HG02759 (cell line): Measurements from ENCODE around the gene KLHL29.

Experiments used
- ATAC-seq: cut with Tn5 transposase; IDR thresholded peaks from one replicate; pipeline ENCODE4 v1.9.1; 2021; ENCODE audit warnings: mild to moderate bottlenecking, moderate library complexity; ENCODE audit not compliant: unreplicated experiment

The KLHL29 gene

GRCh38 chr2:23563673-23564614 lies 179.0 kb downstream of the KLHL29 start:
- no peak for ATAC-seq

GRCh38 chr2:23564615-23564960 lies 179.6 kb downstream of the KLHL29 start:
- ATAC-seq: no peak

DNA sequence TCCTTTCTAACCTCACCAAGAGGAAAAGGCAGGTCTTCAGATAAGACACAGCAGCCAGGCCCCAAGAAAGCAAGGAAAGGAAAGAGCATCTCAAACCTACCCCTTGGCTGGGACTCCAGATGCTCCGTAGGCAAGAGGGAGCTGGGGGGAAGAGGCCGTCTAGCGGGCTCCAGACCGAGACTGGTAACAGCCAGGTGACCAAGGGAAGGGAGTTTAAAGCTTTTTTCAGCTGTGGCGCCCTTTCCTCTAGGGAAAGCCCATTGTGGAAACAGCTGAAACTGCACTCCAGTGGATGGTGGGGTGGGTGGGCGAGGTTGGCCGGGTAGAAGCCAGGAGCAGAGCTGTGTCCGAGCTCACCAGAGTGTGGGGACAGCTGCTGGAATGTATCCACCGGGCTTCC lies 180.4 kb downstream of the KLHL29 start:
- ATAC-seq: no peak

GRCh38 chr2:23565814-23566213 lies 180.8 kb downstream of the KLHL29 start:
- ATAC-seq: no peak

DNA sequence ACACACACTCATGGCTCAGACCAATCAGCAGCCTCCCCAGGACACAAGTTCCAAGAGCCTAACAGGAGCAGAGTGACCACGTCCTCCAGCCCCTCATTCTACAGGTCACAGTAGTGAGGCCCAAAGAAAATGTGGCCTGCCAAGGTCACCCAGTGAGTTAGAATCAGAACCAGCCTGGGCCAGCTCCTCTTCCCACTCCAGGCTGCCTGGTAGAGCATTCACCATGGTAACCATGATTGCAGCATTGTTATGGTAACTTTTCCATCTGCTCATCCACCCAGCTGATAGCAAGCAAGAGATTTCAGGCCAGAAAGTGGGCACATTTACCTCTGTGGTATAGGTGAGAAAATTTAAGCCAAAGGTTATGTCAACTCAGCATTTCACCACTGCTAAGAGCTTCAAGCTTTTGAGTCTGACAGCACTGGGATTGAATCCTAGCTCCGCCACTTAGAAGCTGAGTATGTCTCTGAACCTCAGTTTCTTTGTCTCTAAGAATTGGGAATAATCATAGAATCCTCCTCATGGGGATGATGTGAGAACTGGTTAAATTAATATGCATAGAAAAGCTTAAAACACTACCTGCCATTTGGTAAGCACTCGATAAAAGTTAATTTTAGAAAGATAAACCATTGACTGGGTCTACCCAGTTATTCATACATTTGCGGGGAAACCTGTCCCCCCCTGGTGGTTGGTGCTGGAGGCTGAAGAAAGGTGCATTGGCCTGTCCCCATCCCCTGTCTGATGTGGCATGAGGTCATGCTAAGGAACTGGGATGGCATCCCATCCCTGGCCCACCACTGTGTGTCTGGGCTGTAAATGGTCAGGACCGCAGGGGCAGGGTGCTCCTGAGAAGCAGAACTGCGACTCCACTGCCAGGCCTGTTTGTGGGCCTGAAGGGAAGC lies 181.5 kb downstream of the KLHL29 start:
- no peak for ATAC-seq

DNA sequence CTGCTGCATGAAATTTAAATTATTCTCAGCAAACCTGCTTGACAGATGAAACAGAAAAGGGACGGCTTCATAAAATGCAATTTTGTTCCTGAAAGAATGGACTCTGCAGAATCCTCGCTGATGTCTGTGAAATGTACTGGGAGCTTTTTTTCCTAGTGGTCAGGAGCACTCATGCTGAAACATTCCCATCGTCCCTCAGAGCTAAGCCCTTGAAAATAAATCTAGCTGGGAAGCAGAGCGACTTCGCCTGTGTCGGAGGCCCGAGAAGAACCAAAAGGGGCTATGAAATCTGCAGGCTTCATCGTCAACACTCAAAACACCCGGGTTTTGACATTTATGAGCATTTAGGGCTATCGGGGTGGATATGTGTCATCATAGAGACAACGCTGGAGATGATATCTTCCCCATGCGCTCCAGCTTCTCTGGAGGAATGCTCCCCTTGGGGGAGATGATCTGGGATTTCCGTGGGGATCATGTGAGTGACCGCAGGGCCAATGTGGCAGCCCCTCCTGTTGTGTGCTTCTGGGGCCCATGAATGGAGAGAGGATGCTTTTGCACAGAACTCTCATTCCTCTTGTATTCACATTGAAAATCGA lies 182.3 kb downstream of the KLHL29 start:
- no peak for ATAC-seq

GRCh38 chr2:23568211-23568610 lies 183.2 kb downstream of the KLHL29 start:
- no peak for ATAC-seq

- no peak for ATAC-seq
These were observed 183.7 kb downstream of the KLHL29 start for GRCh38 chr2:23568626-23569190.

- ATAC-seq: no peak
These were observed 184.9 kb downstream of the KLHL29 start for GRCh38 chr2:23569761-23570365.

GRCh38 chr2:23571085-23571484 lies 186.1 kb downstream of the KLHL29 start:
- ATAC-seq: no peak

GRCh38 chr2:23571527-23572282 lies 186.7 kb downstream of the KLHL29 start:
- ATAC-seq: no peak

DNA sequence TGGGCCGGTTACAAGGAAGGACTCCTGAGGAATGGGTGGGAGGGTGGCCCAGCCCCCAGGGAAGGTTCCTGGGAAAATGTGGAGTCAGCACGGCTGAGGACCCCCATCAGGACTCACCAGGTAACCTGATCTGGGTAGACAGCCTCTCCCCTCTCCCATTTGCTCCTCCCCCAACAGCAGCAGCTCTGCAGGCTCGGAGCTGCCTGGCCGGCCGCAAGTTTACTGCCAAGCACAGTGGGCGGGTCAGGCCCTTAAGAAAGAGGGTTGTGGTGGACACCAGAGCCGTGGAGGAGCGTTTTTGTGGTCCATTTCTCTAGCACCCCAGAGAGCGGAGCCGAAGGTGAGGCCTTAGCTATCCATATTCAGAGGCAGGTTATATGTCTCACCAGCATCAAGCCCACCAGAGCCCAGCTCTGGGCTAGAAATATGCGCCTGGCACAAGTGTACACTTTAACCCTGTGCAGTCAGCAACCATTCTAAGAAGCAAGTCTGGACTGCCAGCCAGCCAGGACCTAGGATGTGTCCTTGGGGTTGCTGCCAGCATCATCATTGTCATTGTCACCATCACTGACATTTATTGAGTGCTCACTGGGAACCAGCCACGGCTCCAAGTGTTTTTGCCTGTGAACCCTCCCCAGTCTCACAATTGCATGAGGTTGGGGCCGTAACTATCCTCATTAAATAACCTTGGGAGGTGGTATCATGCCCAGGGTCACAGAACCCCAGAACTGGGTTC lies 190.1 kb downstream of the KLHL29 start:
- ATAC-seq: no peak

- no peak for ATAC-seq
These were observed 194.1 kb downstream of the KLHL29 start for GRCh38 chr2:23578964-23579671.

DNA sequence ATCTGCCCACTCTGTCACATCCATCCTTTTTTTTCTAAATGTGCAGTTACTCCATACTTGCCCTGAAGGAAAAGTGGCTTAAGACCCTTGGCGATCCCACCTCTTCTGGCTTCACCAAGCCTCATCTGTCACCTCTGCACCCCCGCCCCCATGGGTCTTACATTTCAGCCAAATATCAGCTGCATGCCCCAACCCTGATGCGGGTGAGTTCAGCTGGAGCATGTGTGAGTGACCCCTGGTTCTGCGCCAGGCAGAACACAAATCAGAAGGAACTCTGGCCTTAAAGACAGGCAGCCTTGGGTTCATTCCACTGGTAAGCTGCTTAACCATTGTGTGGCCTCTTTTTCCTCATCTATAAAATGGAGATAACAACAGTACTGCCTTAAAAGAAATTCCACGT lies 194.7 kb downstream of the KLHL29 start:
- no peak for ATAC-seq

GRCh38 chr2:23583467-23583866 lies 198.5 kb downstream of the KLHL29 start:
- ATAC-seq: no peak

DNA sequence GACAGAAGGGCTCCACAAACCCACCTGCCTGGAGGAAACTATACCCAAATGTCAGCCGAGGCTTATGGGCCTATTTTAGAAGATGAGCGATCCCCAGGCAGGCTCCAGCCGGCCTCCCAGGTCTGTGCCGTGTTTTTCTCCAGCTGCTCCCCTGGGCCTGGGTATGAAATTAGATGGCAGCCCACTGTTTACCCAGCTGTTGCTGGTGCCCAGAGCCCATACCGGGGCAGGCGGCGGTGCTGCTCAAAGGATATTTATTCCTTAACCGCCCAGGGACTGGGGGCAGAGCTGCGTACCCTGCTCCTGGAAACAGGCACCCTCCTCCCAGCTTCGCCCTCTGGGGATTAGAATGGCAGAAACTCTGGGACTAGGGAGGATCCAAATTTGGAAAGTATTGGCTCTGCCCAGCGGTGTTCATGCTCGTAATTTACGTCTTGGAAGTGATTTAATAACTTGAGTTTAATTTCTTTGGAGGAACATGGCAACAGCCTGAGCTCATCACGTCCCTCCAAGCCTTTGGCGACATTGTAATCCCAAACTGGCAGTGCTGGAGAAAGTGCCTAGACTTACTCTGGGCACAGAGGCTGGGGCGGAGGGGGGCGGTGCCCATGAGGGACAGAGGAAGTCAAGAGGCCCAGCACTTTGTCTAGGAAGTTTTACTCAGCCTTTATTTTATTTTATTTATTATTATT lies 199.2 kb downstream of the KLHL29 start:
- no peak for ATAC-seq

DNA sequence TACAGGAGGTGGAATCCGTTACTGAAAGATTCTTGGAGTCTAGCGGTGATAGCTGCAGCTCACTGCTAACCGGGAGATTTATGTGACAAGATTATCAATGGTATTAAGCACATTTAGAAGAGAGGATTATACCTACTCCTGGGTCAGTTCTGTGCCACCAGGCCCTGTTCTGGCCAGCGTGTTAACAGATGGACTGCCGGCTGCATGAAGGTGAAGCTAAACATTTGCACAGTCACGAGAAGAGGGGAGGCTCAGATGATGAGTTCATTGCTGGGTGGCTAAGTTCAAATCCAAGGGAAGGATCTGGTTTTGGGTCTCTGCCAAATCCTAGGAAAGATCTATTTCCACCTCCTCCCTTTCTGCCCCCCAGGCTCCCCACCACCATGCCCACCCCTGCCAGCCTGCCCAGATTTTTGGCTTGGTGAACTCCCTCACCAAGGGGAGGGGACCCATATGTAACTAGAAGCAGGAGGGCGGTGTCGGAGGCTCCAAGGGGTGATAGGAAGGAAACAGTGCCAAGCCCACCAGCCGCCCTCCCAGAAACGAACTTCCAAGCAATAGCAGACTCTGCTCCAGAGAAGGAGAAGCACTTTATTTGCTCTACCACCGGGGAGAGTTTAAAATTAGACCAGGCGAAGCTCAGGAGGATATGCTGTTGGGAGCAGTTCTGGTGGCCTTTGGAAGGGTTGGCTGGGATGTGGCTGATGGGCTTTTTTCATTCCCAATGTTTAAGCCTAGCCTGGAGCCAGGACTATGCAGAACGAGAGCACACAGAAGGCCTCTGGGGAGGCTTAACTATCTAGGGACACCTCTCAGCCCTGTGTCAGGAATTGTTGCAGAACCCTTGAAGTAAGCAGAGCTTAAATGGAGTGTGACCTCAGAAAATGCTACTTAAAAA lies 200.5 kb downstream of the KLHL29 start:
- ATAC-seq: no peak
